GM23338 (cell line): Measurements from ENCODE around the gene FOXQ1. TPM values are rescaled to one million over a fixed set of nuclear protein-coding genes. Genes with fewer than 3 reads are reported as not detected.

Source experiments
- ATAC-seq: fragments of 200-7000 bp; cut with Tn5 transposase; 3 replicates; pipeline ENCODE4 v1.9.1; 2020
- DNase-seq: peaks from one replicate; pipeline ENCODE4 v3.0.0-alpha.2; 2015; ENCODE audit warnings: low spot score
- H2AFZ ChIP-seq: fragments of 200-600 bp; sonication (generic); 2 replicates; pipeline ENCODE4 v1.8.0; 2016; ENCODE audit warnings: antibody characterized with exemption, mild to moderate bottlenecking, moderate library complexity
- H3F3A ChIP-seq: fragments of 200-600 bp; sonication (generic); replicated peaks from 2 replicates; pipeline ENCODE4 v1.8.0; 2017; ENCODE audit warnings: antibody characterized with exemption, mixed run types, low read depth
- H3K27ac ChIP-seq: fragments of 200-600 bp; sonication (generic); 2 replicates; pipeline ENCODE4 v1.6.1; 2016; ENCODE audit warnings: low read depth
- H3K27me3 ChIP-seq: fragments of 200-600 bp; sonication (generic); 2 replicates; pipeline ENCODE4 v1.8.0; 2016; ENCODE audit warnings: mild to moderate bottlenecking, mixed run types, moderate library complexity; ENCODE audit not compliant: insufficient read depth
- H3K36me3 ChIP-seq: fragments of 200-600 bp; sonication (generic); 2 replicates; pipeline ENCODE4 v1.8.0; 2016; ENCODE audit warnings: mild to moderate bottlenecking; ENCODE audit not compliant: insufficient read depth
- H3K4me1 ChIP-seq: fragments of 200-600 bp; sonication (generic); 2 replicates; pipeline ENCODE4 v1.8.0; 2016; ENCODE audit warnings: mild to moderate bottlenecking, moderate library complexity; ENCODE audit not compliant: insufficient read depth
- H3K4me2 ChIP-seq: fragments of 200-600 bp; sonication (generic); 2 replicates; pipeline ENCODE4 v1.7.1; 2017; ENCODE audit warnings: mixed run types
- H3K4me3 ChIP-seq: fragments of 200-600 bp; sonication (generic); 2 replicates; pipeline ENCODE4 v1.6.1; 2016; ENCODE audit warnings: mixed run types
- H3K79me2 ChIP-seq: fragments of 200-600 bp; sonication (generic); replicated peaks from 2 replicates; pipeline ENCODE4 v1.8.0; 2017; ENCODE audit warnings: mild to moderate bottlenecking; ENCODE audit not compliant: insufficient read depth
- H3K9me2 ChIP-seq: fragments of 200-600 bp; sonication (generic); 2 replicates; pipeline ENCODE4 v1.8.0; 2017; ENCODE audit not compliant: insufficient read depth
- H4K20me1 ChIP-seq: fragments of 200-600 bp; sonication (generic); replicated peaks from 2 replicates; pipeline ENCODE4 v1.8.0; 2017; ENCODE audit warnings: mild to moderate bottlenecking; ENCODE audit not compliant: insufficient read depth
- H3K27ac Mint-ChIP-seq: 2 replicates; pipeline ENCODE4 v1.8.0; 2020; ENCODE audit warnings: inconsistent platforms, mild to moderate bottlenecking, moderate library complexity, mixed read lengths
- H3K27me3 Mint-ChIP-seq: 3 replicates; pipeline ENCODE4 v1.8.0; 2022; ENCODE audit warnings: low read depth, mild to moderate bottlenecking, moderate library complexity, mixed read lengths, inconsistent platforms; ENCODE audit not compliant: insufficient read depth, poor library complexity
- H3K36me3 Mint-ChIP-seq: 3 replicates; pipeline ENCODE4 v1.8.0; 2021; ENCODE audit warnings: low read depth, mild to moderate bottlenecking, inconsistent platforms, moderate library complexity, mixed read lengths
- H3K4me1 Mint-ChIP-seq: 3 replicates; pipeline ENCODE4 v1.8.0; 2020; ENCODE audit warnings: mild to moderate bottlenecking, inconsistent platforms, mixed read lengths
- H3K4me3 Mint-ChIP-seq: 3 replicates; pipeline ENCODE4 v1.8.0; 2021; ENCODE audit warnings: moderate library complexity, mild to moderate bottlenecking, inconsistent platforms, mixed read lengths
- H3K9me3 Mint-ChIP-seq: 3 replicates; pipeline ENCODE4 v1.8.0; 2020; ENCODE audit warnings: moderate library complexity, mild to moderate bottlenecking, inconsistent platforms, mixed read lengths
- CREB1 ChIP-seq: fragments of 250-450 bp; sonication (Bioruptor Pico); IDR thresholded peaks from 2 replicates; pipeline ENCODE4 v1.5.0; 2020; ENCODE audit warnings: low read depth, mild to moderate bottlenecking, moderate library complexity
- EZH2 ChIP-seq: fragments of 200-600 bp; sonication (generic); IDR thresholded peaks from one replicate; pipeline ENCODE4 v1.8.0; 2017; ENCODE audit warnings: antibody characterized with exemption, mild to moderate bottlenecking, low read depth; ENCODE audit not compliant: unreplicated experiment
- EZH2phosphoT487 ChIP-seq: fragments of 200-600 bp; sonication (generic); IDR thresholded peaks from one replicate; pipeline ENCODE4 v1.8.1; 2018; ENCODE audit warnings: antibody characterized with exemption; ENCODE audit not compliant: unreplicated experiment
- JUNB ChIP-seq: IDR thresholded peaks from one replicate; pipeline ENCODE4 v1.6.1; 2016; ENCODE audit warnings: antibody characterized with exemption; ENCODE audit not compliant: unreplicated experiment
- NANOG ChIP-seq: IDR thresholded peaks from 2 replicates; pipeline ENCODE4 v1.6.1; 2016; ENCODE audit warnings: antibody characterized with exemption, borderline replicate concordance
- POLR2AphosphoS5 ChIP-seq: IDR thresholded peaks from 2 replicates; pipeline ENCODE4 v1.6.1; 2016; ENCODE audit warnings: antibody characterized with exemption, low read depth
- STAT1 ChIP-seq: IDR thresholded peaks from one replicate; pipeline ENCODE4 v1.6.1; 2016; ENCODE audit warnings: antibody characterized with exemption; ENCODE audit not compliant: unreplicated experiment
- ZNF114 ChIP-seq: fragments of 250-450 bp; sonication (Bioruptor Pico); IDR thresholded peaks from 2 replicates; pipeline ENCODE4 v1.5.0; 2020; ENCODE audit warnings: mild to moderate bottlenecking, moderate library complexity
- ZNF331 ChIP-seq: fragments of 250-450 bp; sonication (Bioruptor Pico); IDR thresholded peaks from 2 replicates; pipeline ENCODE4 v1.5.0; 2020; ENCODE audit warnings: low read depth, mild to moderate bottlenecking, moderate library complexity
- polyA plus RNA-seq: library from polyadenylated mRNA; unstranded; fragments of >200 nt; fragmentation: Nextera tagmentation; extraction: Ambion mirVana; gene quantifications from 2 replicates; pipeline ENCODE4 v1.2.1, GENCODE V29; 2016
- total RNA-seq: library from RNA; depleted of rRNA; stranded (reverse); fragments of >200 nt; shearing (Covaris generic); gene quantifications from 2 replicates; pipeline ENCODE4 v1.2.3, GENCODE V29; 2014
- TF ChIP-seq, protein P1 (sequence below), 2 experiments: fragments of 200-600 bp in 1 of 2; sonication (generic) in 1 of 2; conservative IDR thresholded peaks; 2 replicates each; pipeline versions ENCODE4 v1.5.1 to v1.6.1; 2016 to 2017; ENCODE audit warnings: antibody characterized with exemption in 2 of 2, low read depth in 2 of 2, mild to moderate bottlenecking in 2 of 2, moderate library complexity in 1 of 2

The FOXQ1 gene
- total and polyA plus RNA-seq, 2 experiments from 2014 or later, result not detected

DNA sequence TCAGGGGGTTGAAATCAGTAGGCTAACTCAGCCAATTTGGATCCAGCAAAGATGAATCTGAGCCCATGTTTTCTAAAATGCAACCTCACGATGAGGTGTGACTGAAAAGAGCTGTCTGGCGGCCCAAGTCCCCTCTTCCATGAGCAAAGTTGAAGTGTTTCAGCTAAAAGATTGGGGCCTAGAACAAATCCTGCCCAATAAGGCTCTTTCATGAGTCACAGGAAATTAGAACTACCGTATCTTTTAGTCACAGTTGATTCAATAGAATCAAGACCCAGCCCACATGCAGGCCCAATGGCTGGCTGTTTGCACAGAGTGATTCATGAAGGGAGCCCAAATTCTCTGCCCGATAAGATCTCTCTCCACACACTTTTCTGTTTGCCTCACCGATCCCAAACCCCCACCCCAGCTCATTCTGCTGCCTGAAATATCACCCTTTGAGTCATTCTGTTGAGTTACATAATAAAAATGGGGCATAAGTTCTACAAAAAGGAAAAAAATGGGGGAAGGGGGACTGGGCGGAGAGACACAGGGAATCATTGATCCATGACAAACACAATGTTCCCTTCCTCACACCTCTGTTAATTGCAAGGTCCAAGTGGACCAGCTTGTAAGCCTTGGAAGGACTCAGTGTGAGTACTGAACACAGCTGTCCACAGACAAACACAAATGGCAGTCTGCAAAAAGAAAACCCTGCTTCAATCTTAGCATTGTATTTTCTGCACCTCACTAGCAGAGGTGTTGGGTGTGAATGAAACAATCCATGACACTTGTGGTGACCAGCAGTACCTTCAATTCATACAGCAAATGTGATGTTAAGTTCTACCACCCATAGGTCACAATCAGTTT is 13.8 kb downstream of the FOXQ1 start (continued):
- TF ChIP-seq CREB1 (CRISPR knock-in tag), result no peak
- TF ChIP-seq NANOG, result no peak
- TF ChIP-seq EZH2phosphoT487, result no peak
- no peak for TF ChIP-seq EZH2
- TF ChIP-seq ZNF331, result no peak

DNA sequence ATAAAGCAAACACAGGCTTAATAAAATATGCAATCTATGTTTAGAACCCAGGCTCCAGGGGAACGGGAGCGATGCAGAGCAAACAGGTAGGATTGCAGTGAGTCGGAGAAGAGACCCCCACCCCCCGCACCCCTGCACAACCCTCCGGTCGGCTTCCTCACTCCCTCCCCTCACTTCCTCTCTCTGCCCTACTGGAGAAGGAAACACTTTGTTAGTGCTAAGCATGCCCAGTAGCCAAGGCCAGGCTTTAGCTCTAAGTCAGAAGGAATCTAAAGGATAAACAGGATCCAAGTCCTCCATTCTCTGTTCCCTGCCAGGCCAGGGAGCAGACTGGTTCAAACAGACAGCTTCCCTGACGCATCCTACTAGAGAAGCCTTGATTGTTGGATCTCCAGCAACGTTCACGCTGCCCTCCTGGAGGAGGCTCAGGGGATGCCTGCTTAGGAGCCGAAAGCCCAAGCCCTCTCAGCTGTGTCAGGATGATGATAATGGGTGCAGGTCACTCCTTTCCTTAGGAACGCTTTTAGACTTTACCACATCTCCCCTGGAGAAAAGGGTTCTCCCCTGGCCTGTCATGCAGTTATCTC is 14.7 kb downstream of the FOXQ1 start:
- Histone ChIP-seq H3K27ac (no peak overlapping the region), H3K4me3 (no peak overlapping the region), H3K9me2 (no peaks in the 10 kb centered on the region), H3K27me3 (no peaks in the 10 kb centered on the region), H3K4me1 (0 out of 2 replicates have a peak, but pooled peaks cover 4% of the 10 kb centered on the region), H2AFZ (0 out of 2 replicates have a peak overlapping the region, but pooled peaks have one; percentile 47), H4K20me1 (no peaks in the 10 kb centered on the region), H3K36me3 (peaks cover 3% of the 10 kb centered on the region; the same call in 1 of the 2 replicates), H3F3A (no peaks in the 10 kb centered on the region), H3K4me2 (no peak overlapping the region), H3K79me2 (no peaks in the 10 kb centered on the region)
- H3K27me3 Mint-ChIP-seq, result peaks cover 6% of the 10 kb centered on the region
- H3K36me3 Mint-ChIP-seq, result peaks cover 13% of the 10 kb centered on the region; the same call in 2 of the 3 replicates
- H3K27ac Mint-ChIP-seq, result no peak overlapping the region
- TF ChIP-seq EZH2phosphoT487, result no peak
- TF ChIP-seq POLR2AphosphoS5, result no peak
- no peak for TF ChIP-seq EZH2
- no peak for TF ChIP-seq JUNB
- no peak for TF ChIP-seq ZNF331
- peaks cover 24% of the 10 kb centered on the region for H3K9me3 Mint-ChIP-seq
- DNase-seq, result no peak
- no peak for ATAC-seq
- peaks cover 4% of the 10 kb centered on the region; the same call in 1 of the 3 replicates for H3K4me1 Mint-ChIP-seq
- no peak overlapping the region for H3K4me3 Mint-ChIP-seq

DNA sequence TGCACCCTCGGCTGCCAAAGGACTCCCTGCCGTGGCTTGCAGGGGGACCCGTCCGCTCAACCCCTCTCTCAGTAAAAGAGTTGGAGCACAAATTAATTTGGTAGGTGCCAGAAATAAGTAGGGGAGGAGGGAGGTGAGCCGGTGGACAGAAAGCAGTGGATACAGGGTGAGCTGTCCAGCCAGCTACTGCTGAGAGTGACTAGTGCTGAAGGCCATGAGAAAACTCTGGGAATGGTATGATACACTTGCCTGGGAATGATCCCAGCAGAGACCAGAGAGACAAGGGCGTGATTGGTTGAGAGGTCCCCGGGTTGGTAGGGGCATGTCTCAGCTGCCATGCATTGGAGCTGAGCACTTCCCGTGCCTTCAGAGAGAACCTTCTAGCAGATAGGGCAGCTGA is 15.7 kb downstream of the FOXQ1 start:
- Mint-ChIP-seq H3K4me1 (peaks cover 4% of the 10 kb centered on the region; the same call in 1 of the 3 replicates), H3K9me3 (peaks cover 24% of the 10 kb centered on the region), H3K36me3 (peaks cover 13% of the 10 kb centered on the region; the same call in 2 of the 3 replicates), H3K4me3 (no peak overlapping the region), H3K27ac (no peak overlapping the region), H3K27me3 (peaks cover 5% of the 10 kb centered on the region)
- H3K27me3 ChIP-seq, result no peaks in the 10 kb centered on the region
- H3K27ac ChIP-seq, result no peak overlapping the region
- H3K4me3 ChIP-seq, result no peak overlapping the region
- H3K4me1 ChIP-seq, result 0 out of 2 replicates have a peak, but pooled peaks cover 4% of the 10 kb centered on the region
- H4K20me1 ChIP-seq, result no peaks in the 10 kb centered on the region
- no peaks in the 10 kb centered on the region for H3F3A ChIP-seq
- DNase-seq, result no peak
- H3K4me2 ChIP-seq, result no peak overlapping the region
- H3K79me2 ChIP-seq, result no peaks in the 10 kb centered on the region
- no peak for ATAC-seq
- H3K9me2 ChIP-seq, result 0 out of 2 replicates have a peak, but pooled peaks cover 2% of the 10 kb centered on the region
- no peak overlapping the region for H2AFZ ChIP-seq
- H3K36me3 ChIP-seq, result peaks cover 3% of the 10 kb centered on the region; the same call in 1 of the 2 replicates
- TF ChIP-seq ZNF114, result no peak
- TF ChIP-seq, protein P1, sequence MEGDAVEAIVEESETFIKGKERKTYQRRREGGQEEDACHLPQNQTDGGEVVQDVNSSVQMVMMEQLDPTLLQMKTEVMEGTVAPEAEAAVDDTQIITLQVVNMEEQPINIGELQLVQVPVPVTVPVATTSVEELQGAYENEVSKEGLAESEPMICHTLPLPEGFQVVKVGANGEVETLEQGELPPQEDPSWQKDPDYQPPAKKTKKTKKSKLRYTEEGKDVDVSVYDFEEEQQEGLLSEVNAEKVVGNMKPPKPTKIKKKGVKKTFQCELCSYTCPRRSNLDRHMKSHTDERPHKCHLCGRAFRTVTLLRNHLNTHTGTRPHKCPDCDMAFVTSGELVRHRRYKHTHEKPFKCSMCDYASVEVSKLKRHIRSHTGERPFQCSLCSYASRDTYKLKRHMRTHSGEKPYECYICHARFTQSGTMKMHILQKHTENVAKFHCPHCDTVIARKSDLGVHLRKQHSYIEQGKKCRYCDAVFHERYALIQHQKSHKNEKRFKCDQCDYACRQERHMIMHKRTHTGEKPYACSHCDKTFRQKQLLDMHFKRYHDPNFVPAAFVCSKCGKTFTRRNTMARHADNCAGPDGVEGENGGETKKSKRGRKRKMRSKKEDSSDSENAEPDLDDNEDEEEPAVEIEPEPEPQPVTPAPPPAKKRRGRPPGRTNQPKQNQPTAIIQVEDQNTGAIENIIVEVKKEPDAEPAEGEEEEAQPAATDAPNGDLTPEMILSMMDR (conservative IDR thresholded peaks at IDR 0.05; ENCODE audit: low read depth in 2 of 2), result no peak
- no peak for TF ChIP-seq CREB1 (CRISPR knock-in tag)
- no peak for TF ChIP-seq EZH2phosphoT487
- no peak for TF ChIP-seq JUNB
- no peak for TF ChIP-seq STAT1
